Mesodermal cell (in vitro differentiated cells): ENCODE results near the gene HACL1.

Experiments
- H3K27ac ChIP-seq: 2 replicates; pipeline ENCODE4 v1.7.0; 2013; ENCODE audit warnings: mild to moderate bottlenecking, low read depth, low read length, moderate library complexity; ENCODE audit not compliant: severe bottlenecking
- H3K36me3 ChIP-seq: 2 replicates; pipeline ENCODE4 v1.7.1; 2013; ENCODE audit warnings: mild to moderate bottlenecking, low read length, moderate library complexity; ENCODE audit not compliant: control insufficient read depth, insufficient read depth
- H3K4me1 ChIP-seq: one replicate; pipeline ENCODE4 v1.7.1; 2013; ENCODE audit warnings: mild to moderate bottlenecking, low read length; ENCODE audit not compliant: insufficient read depth, control insufficient read depth, poor library complexity, severe bottlenecking
- H3K4me3 ChIP-seq: 2 replicates; pipeline ENCODE4 v1.7.0; 2013; ENCODE audit warnings: low read length, control low read depth, mild to moderate bottlenecking; ENCODE audit not compliant: insufficient read depth, poor library complexity, severe bottlenecking; ENCODE audit errors: extremely low read depth
- H3K9me3 ChIP-seq: 2 replicates; pipeline ENCODE4 v1.7.1; 2013; ENCODE audit warnings: mild to moderate bottlenecking, low read length, moderate library complexity; ENCODE audit not compliant: control insufficient read depth
- WGBS, 2 experiments: methylation state at CpG; one replicate each; pipeline ENCODE4 v1.1.5; 2013; ENCODE audit warnings: missing lambda C conversion rate in 2 of 2; ENCODE audit not compliant: insufficient coverage in 2 of 2; 5-methylcytosine and 5-hydroxymethylcytosine counted together

The HACL1 gene

GRCh38 chr3:15525790-15526189 lies 75.6 kb downstream of the HACL1 start:
- H3K9me3 ChIP-seq, result no peaks in the 10 kb centered on the region
- H3K36me3 ChIP-seq, result no peaks in the 10 kb centered on the region
- no peak overlapping the region for H3K27ac ChIP-seq
- H3K4me1 ChIP-seq, result peaks cover 14% of the 10 kb centered on the region
- WGBS, 2 experiments, result no CpG with 5 or more reads among the region's 1 CpG
- no peak overlapping the region for H3K4me3 ChIP-seq

GRCh38 chr3:15523660-15524417 lies 77.5 kb downstream of the HACL1 start:
- Histone ChIP-seq H3K27ac (no peak overlapping the region), H3K9me3 (no peaks in the 10 kb centered on the region), H3K4me3 (no peak overlapping the region), H3K36me3 (no peaks in the 10 kb centered on the region), H3K4me1 (peaks cover 14% of the 10 kb centered on the region)
- 57 to 67% methylated on average over 3 of the region's 6 CpGs for WGBS, 2 experiments

GRCh38 chr3:15522016-15522415 lies 79.4 kb downstream of the HACL1 start:
- Histone ChIP-seq H3K4me1 (peaks cover 14% of the 10 kb centered on the region), H3K4me3 (no peak overlapping the region), H3K9me3 (no peaks in the 10 kb centered on the region), H3K36me3 (no peaks in the 10 kb centered on the region), H3K27ac (no peak overlapping the region)

GRCh38 chr3:15521573-15521965 lies 79.8 kb downstream of the HACL1 start, which contains the start of gene COLQ:
Gene COLQ (minus strand): TSS chr3:15521706. CDS start chr3:15521625, 81 bp downstream.
- no CpG with 5 or more reads among the region's 6 CpGs for WGBS, 2 experiments
- no peak within 1 kb of the TSS for H3K4me3 ChIP-seq

GRCh38 chr3:15520804-15521572 lies 80.4 kb downstream of the HACL1 start:
- Histone ChIP-seq H3K9me3 (no peaks in the 10 kb centered on the region), H3K4me1 (peaks cover 11% of the 10 kb centered on the region), H3K36me3 (no peaks in the 10 kb centered on the region), H3K4me3 (no peak overlapping the region), H3K27ac (no peak overlapping the region)
- 46 to 62% methylated on average over 3 to 4 of the region's 14 CpGs for WGBS, 2 experiments

More at GRCh38 chr3:15521573-15521965, 79.8 kb downstream of the HACL1 start, which contains the start of gene COLQ:
- Histone ChIP-seq H3K36me3 (no peaks in the 10 kb centered on the region), H3K9me3 (no peaks in the 10 kb centered on the region), H3K27ac (no peak within 1 kb of the TSS), H3K4me1 (peaks cover 11% of the 10 kb centered on the region)

- Histone ChIP-seq H3K36me3 (no peaks in the 10 kb centered on the region), H3K27ac (no peak overlapping the region)
- WGBS, 2 experiments, result 50 to 100% methylated on average over 1 to 2 of the region's 3 CpGs
These were observed 81.2 kb downstream of the HACL1 start for GRCh38 chr3:15520185-15520584.

GRCh38 chr3:15519096-15519495 lies 82.3 kb downstream of the HACL1 start:
- Histone ChIP-seq H3K9me3 (no peaks in the 10 kb centered on the region), H3K27ac (no peak overlapping the region), H3K4me3 (no peak overlapping the region), H3K36me3 (no peaks in the 10 kb centered on the region), H3K4me1 (peaks cover 11% of the 10 kb centered on the region)
- 93 to 97% methylated on average over 3 to 4 of the region's 4 CpGs for WGBS, 2 experiments

More at GRCh38 chr3:15520185-15520584, 81.2 kb downstream of the HACL1 start:
- H3K4me1 ChIP-seq, result peaks cover 11% of the 10 kb centered on the region
- H3K4me3 ChIP-seq, result no peak overlapping the region
- no peaks in the 10 kb centered on the region for H3K9me3 ChIP-seq

GRCh38 chr3:15514663-15515340 lies 86.6 kb downstream of the HACL1 start:
- no peaks in the 10 kb centered on the region for H3K9me3 ChIP-seq
- H3K36me3 ChIP-seq, result no peaks in the 10 kb centered on the region
- H3K4me1 ChIP-seq, result no peaks in the 10 kb centered on the region
- WGBS, 2 experiments, result no CpG with 5 or more reads among the region's 4 CpGs
- H3K27ac ChIP-seq, result no peak overlapping the region
- H3K4me3 ChIP-seq, result no peak overlapping the region

- Histone ChIP-seq H3K36me3 (no peaks in the 10 kb centered on the region), H3K4me3 (no peak overlapping the region), H3K9me3 (no peaks in the 10 kb centered on the region), H3K27ac (no peak overlapping the region), H3K4me1 (no peaks in the 10 kb centered on the region)
- 85 to 90% methylated on average over 4 of the region's 5 CpGs for WGBS, 2 experiments
These were observed 87.3 kb downstream of the HACL1 start for GRCh38 chr3:15513810-15514662.

- Histone ChIP-seq H3K36me3 (no peaks in the 10 kb centered on the region), H3K4me1 (no peaks in the 10 kb centered on the region), H3K27ac (no peak overlapping the region), H3K9me3 (no peaks in the 10 kb centered on the region), H3K4me3 (no peak overlapping the region)
- 100% methylated on average over 1 to 3 of the region's 7 CpGs for WGBS, 2 experiments
These were observed 88.3 kb downstream of the HACL1 start for GRCh38 chr3:15513116-15513515.
